Activated naive CD4-positive, alpha-beta T cell treated with anti-CD3 and anti-CD28 coated beads for 36 hours (primary cell): Measurements from ENCODE around the gene HOXC5. TPM values are rescaled to one million over a fixed set of nuclear protein-coding genes. Genes with fewer than 3 reads are reported as not detected.

ENCODE experiments used
- CTCF ChIA-PET: fragments of 350-600 bp; sonication (Branson Sonifier 250); formaldehyde crosslinking; loops from one replicate; lab custom pipeline; 2021; ENCODE audit warnings: antibody characterized with exemption; lab: Charles Lee
- DNase-seq: peaks from one replicate; pipeline ENCODE4 v3.0.0-alpha.2; 2020
- H3K27ac Mint-ChIP-seq: one replicate; pipeline ENCODE4 v1.8.0; 2021; ENCODE audit warnings: mild to moderate bottlenecking, mixed read lengths
- H3K27me3 Mint-ChIP-seq: one replicate; pipeline ENCODE4 v1.8.0; 2021; ENCODE audit warnings: low read depth, mixed read lengths
- H3K36me3 Mint-ChIP-seq: one replicate; pipeline ENCODE4 v1.8.0; 2021; ENCODE audit warnings: low read depth, mixed read lengths
- H3K4me1 Mint-ChIP-seq: one replicate; pipeline ENCODE4 v1.8.0; 2021; ENCODE audit warnings: low read depth, mixed read lengths
- H3K4me3 Mint-ChIP-seq: one replicate; pipeline ENCODE4 v1.8.0; 2021; ENCODE audit warnings: mild to moderate bottlenecking, moderate library complexity, mixed read lengths
- H3K9me3 Mint-ChIP-seq: one replicate; pipeline ENCODE4 v1.8.0; 2021; ENCODE audit warnings: mixed read lengths
- intact Hi-C: fragments of 100-400 bp; cut with micrococcal nuclease; formaldehyde crosslinking; loops from one replicate; pipeline ENCODE4 v1.15.1; 2023
- total RNA-seq, 2 experiments: library from RNA; stranded (reverse); gene quantifications; one replicate each; pipeline ENCODE4 v1.2.3, GENCODE V29; 2021

Gene HOXC5
- total RNA-seq, 2 experiments from 2014 or later, result not detected

DNA sequence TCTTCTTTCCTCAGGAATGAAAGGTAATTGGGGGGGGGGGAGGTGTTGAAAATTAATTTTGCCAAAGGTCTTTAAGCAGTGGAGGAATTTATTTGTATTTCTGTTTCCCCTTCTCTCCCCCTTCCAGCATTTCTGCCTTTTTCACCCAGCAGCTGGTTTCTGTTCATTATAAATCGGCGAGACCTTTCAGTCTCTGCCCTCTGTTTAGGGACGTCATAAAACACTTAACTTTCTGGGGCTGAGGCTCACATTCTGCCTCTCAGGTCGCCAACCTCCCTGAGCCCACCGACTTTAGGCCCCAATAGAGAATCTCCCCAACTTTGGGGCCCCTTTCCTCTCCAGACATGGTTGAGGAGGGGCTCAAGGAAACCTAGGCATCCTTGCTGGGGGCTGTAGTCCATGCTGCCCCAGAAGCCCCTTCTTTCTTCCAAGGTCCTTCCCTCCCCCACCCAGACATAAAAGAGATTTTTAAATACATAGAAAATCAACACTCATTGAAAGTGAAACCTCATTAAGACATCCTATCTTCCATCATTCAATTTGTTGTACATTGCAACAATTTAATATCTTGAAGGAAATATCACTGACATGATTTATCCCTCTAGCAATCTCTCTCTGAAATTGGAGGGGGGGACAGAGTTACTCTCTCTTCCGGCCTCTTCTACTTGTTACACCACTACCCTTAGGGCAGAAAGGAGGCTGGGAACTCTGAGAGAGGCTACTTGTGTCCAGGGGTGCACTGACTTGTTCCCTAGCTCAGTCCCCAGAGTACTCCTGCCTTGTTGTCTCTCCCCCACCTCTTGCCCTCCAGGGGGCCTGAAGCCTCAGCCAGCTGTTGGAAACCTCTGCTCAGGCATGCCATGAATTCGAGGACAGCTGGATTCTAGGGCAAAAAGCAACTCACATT, 7.1 kb upstream of the HOXC5 start:
- peaks cover 79% of the 10 kb centered on the region for H3K27me3 Mint-ChIP-seq
- DNase-seq, result no peak
- H3K4me3 Mint-ChIP-seq, result no peak overlapping the region
- no peaks in the 10 kb centered on the region for H3K9me3 Mint-ChIP-seq
- CTCF ChIA-PET, result interaction anchor here (1.1 to 1.2 kb wide), 2 partner anchors 20 to 29 kb away, joined by 3 to 4 read pairs; no protein-coding TSS in a partner anchor
- H3K4me1 Mint-ChIP-seq, result peaks cover 22% of the 10 kb centered on the region
- no peak overlapping the region for H3K27ac Mint-ChIP-seq
- no peaks in the 10 kb centered on the region for H3K36me3 Mint-ChIP-seq
- intact Hi-C loops, result no loop called here

DNA sequence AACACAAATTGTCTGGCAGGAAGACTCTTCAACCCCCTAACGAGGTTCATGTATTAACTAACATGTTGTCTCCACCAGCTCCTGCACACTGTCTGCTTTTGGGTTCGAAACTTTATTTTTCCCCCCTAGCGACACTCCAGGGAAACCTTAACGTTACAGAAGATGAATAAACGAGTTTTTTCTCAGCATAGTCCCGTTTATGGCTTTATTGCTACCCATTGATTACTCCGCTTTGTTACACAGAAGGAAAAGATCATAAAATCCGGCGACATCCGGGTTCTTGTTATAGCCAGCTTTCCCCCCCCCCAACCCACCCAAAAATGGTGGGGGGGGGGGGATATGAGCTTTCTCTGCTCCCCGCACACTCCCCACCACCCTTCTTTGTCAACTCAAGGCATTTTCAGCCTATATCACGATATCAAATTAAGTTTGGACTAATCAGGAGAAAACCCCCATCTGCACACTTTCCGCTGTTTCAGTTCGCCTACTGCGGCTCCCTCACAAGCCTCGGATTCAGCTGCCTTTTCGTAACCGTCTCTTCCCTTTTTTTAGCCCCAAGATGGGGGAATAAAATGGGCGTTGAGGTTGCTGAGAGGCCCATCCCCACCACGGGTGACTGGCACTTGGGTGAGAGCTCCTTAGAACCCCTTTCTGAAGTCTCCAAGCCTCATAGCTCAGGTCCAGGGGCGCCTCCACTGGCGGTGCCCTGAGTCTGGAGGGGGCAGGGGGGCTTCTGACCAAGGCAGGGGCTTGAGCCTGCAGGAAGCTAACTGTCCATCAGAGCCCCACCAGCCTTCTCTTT, 6.0 kb upstream of the HOXC5 start:
- H3K27ac Mint-ChIP-seq, result no peak overlapping the region
- CTCF ChIA-PET, result interaction anchor here (1.1 to 2.1 kb wide), 3 partner anchors 30 to 181 kb away, joined by 3 to 11 read pairs (median 4); no protein-coding TSS in a partner anchor
- H3K4me1 Mint-ChIP-seq, result peaks cover 21% of the 10 kb centered on the region
- intact Hi-C loops, result no loop called here
- no peak overlapping the region for H3K4me3 Mint-ChIP-seq
- H3K27me3 Mint-ChIP-seq, result peaks cover 81% of the 10 kb centered on the region
- no peak for DNase-seq
- no peaks in the 10 kb centered on the region for H3K36me3 Mint-ChIP-seq
- H3K9me3 Mint-ChIP-seq, result no peaks in the 10 kb centered on the region

DNA sequence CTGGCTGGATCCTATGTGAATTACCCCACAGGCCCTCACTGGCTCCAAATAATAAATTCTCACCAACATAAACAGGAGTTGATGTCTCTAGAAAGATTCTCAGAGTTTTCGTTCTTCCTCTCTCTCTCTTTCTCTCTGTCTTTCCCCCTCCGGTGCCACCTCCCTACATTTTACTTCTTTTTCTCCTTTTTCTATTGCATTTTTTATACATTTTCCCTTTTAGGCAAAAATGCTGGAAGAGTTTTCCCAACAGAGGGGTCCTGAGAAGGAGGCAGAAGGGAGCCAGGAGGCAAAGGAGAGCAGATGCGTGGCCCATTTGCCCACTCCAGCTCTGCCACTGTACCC, 5.4 kb upstream of the HOXC5 start:
- intact Hi-C loops, result no loop called here
- DNase-seq, result no peak
- no peaks in the 10 kb centered on the region for H3K36me3 Mint-ChIP-seq

DNA sequence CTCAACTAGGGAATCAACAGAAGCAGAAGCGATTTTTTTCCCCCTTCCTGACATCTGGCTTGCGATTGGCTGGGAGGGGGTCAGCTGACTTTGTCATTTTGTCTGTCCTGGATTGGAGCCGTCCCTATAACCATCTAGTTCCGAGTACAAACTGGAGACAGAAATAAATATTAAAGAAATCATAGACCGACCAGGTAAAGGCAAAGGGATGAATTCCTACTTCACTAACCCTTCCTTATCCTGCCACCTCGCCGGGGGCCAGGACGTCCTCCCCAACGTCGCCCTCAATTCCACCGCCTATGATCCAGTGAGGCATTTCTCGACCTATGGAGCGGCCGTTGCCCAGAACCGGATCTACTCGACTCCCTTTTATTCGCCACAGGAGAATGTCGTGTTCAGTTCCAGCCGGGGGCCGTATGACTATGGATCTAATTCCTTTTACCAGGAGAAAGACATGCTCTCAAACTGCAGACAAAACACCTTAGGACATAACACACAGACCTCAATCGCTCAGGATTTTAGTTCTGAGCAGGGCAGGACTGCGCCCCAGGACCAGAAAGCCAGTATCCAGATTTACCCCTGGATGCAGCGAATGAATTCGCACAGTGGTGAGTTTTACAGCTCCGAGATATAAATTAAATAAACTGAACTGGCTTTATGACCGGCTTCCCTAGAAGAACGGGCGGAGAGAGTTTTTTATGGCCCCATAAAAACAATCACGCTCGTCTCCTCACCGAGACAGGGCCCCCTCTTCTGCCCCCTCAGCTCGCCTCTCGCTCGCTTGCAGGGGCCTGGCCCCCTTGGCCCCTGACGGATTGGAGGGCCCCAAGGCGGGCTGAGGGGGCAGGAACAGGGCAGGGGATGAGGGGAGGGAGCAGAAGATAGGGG, 4.3 kb upstream of the HOXC5 start, which contains the start of gene HOXC6:
HOXC6 (plus strand) TSS at position 127 of the 888 bp plus-strand sequence; CDS start at position 209, 82 bp downstream.
- H3K36me3 Mint-ChIP-seq, result no peaks in the 10 kb centered on the region
- intact Hi-C loops, result no loop called here
- no peak within 1 kb of the TSS for H3K4me3 Mint-ChIP-seq
- peaks cover 28% of the 10 kb centered on the region for H3K4me1 Mint-ChIP-seq
- peaks cover 79% of the 10 kb centered on the region for H3K27me3 Mint-ChIP-seq
- no peaks in the 10 kb centered on the region for H3K9me3 Mint-ChIP-seq
- CTCF ChIA-PET, result interaction anchor here (1.1 to 2.1 kb wide), 5 partner anchors 13 to 186 kb away, joined by 3 to 11 read pairs (median 4); no protein-coding TSS in a partner anchor
- DNase-seq, result no peak
- no peak within 1 kb of the TSS for H3K27ac Mint-ChIP-seq

More for the DNA sequence above, 5.4 kb upstream of the HOXC5 start:
- H3K27me3 Mint-ChIP-seq, result peaks cover 80% of the 10 kb centered on the region
- no peak overlapping the region for H3K27ac Mint-ChIP-seq
- peaks cover 21% of the 10 kb centered on the region for H3K4me1 Mint-ChIP-seq
- CTCF ChIA-PET, result interaction anchor here (1.1 to 2.1 kb wide), 3 partner anchors 165 to 187 kb away, joined by 4 to 11 read pairs (median 4); no protein-coding TSS in a partner anchor
- H3K4me3 Mint-ChIP-seq, result no peak overlapping the region
- H3K9me3 Mint-ChIP-seq, result no peaks in the 10 kb centered on the region

DNA sequence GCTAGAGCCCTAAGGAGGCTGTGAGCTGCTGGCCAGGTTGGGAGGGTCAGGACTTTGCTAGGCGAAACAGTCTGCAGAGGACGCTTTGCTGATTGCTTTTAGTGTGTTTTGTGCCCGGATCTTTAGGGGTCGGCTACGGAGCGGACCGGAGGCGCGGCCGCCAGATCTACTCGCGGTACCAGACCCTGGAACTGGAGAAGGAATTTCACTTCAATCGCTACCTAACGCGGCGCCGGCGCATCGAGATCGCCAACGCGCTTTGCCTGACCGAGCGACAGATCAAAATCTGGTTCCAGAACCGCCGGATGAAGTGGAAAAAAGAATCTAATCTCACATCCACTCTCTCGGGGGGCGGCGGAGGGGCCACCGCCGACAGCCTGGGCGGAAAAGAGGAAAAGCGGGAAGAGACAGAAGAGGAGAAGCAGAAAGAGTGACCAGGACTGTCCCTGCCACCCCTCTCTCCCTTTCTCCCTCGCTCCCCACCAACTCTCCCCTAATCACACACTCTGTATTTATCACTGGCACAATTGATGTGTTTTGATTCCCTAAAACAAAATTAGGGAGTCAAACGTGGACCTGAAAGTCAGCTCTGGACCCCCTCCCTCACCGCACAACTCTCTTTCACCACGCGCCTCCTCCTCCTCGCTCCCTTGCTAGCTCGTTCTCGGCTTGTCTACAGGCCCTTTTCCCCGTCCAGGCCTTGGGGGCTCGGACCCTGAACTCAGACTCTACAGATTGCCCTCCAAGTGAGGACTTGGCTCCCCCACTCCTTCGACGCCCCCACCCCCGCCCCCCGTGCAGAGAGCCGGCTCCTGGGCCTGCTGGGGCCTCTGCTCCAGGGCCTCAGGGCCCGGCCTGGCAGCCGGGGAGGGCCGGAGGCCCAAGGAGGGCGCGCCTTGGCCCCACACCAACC, 3.1 kb upstream of the HOXC5 start:
- no peak overlapping the region for H3K27ac Mint-ChIP-seq
- H3K27me3 Mint-ChIP-seq, result peaks cover 76% of the 10 kb centered on the region
- CTCF ChIA-PET, result interaction anchor here (0.7 to 5.2 kb wide), 6 partner anchors 21 to 176 kb away, joined by 3 to 113 read pairs (median 4); partner anchors contain the start of genes HOXC8 and SMUG1
- intact Hi-C loops, result loop anchor here (5.0 kb wide), 1 partner anchor 53 kb away; no protein-coding TSS in a partner anchor
- no peak for DNase-seq
- no peaks in the 10 kb centered on the region for H3K9me3 Mint-ChIP-seq
- no peaks in the 10 kb centered on the region for H3K36me3 Mint-ChIP-seq
- H3K4me1 Mint-ChIP-seq, result peaks cover 31% of the 10 kb centered on the region
- H3K4me3 Mint-ChIP-seq, result no peak overlapping the region

DNA sequence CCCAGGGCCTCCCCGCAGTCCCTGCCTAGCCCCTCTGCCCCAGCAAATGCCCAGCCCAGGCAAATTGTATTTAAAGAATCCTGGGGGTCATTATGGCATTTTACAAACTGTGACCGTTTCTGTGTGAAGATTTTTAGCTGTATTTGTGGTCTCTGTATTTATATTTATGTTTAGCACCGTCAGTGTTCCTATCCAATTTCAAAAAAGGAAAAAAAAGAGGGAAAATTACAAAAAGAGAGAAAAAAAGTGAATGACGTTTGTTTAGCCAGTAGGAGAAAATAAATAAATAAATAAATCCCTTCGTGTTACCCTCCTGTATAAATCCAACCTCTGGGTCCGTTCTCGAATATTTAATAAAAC, 2.4 kb upstream of the HOXC5 start:
- no peak overlapping the region for H3K27ac Mint-ChIP-seq
- H3K36me3 Mint-ChIP-seq, result no peaks in the 10 kb centered on the region
- H3K4me1 Mint-ChIP-seq, result peaks cover 33% of the 10 kb centered on the region
- peaks cover 79% of the 10 kb centered on the region for H3K27me3 Mint-ChIP-seq
- H3K4me3 Mint-ChIP-seq, result no peak overlapping the region
- intact Hi-C loops, result loop anchor here (5.0 kb wide), 1 partner anchor 52 kb away; no protein-coding TSS in a partner anchor
- CTCF ChIA-PET, result interaction anchor here (0.7 to 5.2 kb wide), 5 partner anchors 22 to 170 kb away, joined by 3 to 113 read pairs (median 24); partner anchors contain the start of genes HOXC8 and SMUG1
- DNase-seq, result no peak
- no peaks in the 10 kb centered on the region for H3K9me3 Mint-ChIP-seq

DNA sequence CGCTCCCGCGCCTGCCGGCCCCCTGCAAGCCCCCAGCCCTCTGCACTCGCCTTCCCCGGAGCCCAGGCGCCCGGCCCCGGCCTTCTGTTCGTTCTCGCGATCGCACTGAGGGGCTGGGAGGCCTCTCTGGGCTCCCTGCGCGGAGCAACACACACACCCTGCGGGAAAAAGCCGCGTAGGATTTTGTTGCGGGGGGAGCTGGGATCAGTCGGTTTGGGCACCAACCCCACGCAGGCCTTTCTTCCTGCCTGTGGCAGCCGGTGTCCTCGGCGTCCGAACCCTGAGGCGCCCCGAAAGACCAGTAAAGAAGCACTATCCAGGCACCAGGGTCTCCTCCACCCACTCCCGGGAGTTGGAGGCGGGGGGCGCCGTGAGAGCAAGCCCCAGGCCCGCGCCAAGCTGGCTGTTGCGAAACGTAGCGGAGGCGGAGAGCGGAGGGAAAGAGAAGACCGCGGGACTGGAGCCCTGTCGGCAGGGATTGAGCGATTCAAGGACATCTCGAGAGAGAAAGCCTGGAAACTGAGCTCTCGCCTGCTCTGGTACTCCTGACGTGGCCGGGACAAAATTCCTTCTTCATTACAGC, 1.9 kb upstream of the HOXC5 start:
- CTCF ChIA-PET, result interaction anchor here (0.6 to 5.2 kb wide), 10 partner anchors 15 to 177 kb away, joined by 3 to 113 read pairs (median 12); partner anchors contain the start of genes HOXC10, HOXC8 and SMUG1
- no peaks in the 10 kb centered on the region for H3K9me3 Mint-ChIP-seq
- DNase-seq, result no peak
- H3K27ac Mint-ChIP-seq, result no peak overlapping the region
- H3K4me1 Mint-ChIP-seq, result peaks cover 33% of the 10 kb centered on the region
- H3K36me3 Mint-ChIP-seq, result no peaks in the 10 kb centered on the region
- no peak overlapping the region for H3K4me3 Mint-ChIP-seq
- H3K27me3 Mint-ChIP-seq, result peaks cover 78% of the 10 kb centered on the region
- intact Hi-C loops, result loop anchor here (5.0 kb wide), 1 partner anchor 51 kb away; no protein-coding TSS in a partner anchor

DNA sequence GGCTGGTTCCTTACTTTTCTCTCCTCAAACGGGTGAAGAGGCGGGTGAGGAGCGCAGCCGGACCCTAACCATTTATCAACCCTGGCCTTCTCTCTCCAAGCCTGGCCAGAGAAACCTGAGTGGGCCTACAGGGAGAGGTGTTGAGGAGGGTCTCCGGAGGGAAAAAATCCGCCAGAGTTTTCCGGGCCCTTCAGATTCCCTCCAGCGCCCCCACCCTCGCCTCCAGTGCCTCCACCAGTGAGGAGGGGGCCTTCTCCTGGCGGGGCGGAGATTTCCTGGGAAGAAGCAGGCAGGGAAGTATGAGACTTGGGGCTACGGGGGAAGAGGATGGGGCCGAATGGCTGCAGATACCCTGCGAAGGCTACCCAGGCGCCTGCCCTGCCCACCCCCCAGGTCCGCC, 1.4 kb upstream of the HOXC5 start:
- CTCF ChIA-PET, result interaction anchor here (0.9 to 5.2 kb wide), 16 partner anchors 8 to 177 kb away, joined by 3 to 113 read pairs (median 10); partner anchors contain the start of genes HOXC10, HOXC8 and SMUG1
- intact Hi-C loops, result loop anchor here (5.0 kb wide), 1 partner anchor 51 kb away; no protein-coding TSS in a partner anchor
- Mint-ChIP-seq H3K27ac (no peak overlapping the region), H3K27me3 (peaks cover 77% of the 10 kb centered on the region), H3K9me3 (no peaks in the 10 kb centered on the region), H3K4me1 (peaks cover 33% of the 10 kb centered on the region), H3K36me3 (no peaks in the 10 kb centered on the region), H3K4me3 (no peak overlapping the region)
- DNase-seq, result no peak

DNA sequence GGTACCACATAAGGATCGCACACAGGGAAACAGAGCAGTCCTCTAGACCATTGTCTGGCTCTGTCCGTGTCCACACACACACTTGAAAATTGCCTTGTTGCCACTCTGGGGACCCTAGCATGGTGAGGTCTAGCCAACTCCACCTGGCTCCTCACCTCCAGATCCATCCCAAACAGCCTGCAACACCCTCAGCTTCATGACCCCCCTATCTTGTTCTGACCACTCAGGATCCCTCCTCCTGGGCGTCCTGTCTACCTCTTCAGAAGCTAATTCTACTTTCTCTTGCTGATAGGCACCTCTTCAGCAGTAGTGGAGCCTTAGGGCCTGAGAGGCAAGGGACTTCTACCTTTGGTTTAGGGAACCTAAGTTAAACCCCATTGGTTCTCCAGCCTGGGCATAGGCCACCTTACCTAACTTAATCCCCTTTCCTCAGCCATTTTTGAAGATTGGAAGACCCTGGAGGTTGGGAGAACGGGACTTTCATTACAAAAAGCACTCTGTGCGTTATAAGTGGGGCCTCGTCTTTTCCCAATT, 697 bp upstream of the HOXC5 start:
- no peaks in the 10 kb centered on the region for H3K36me3 Mint-ChIP-seq
- no peaks in the 10 kb centered on the region for H3K9me3 Mint-ChIP-seq
- peaks cover 75% of the 10 kb centered on the region for H3K27me3 Mint-ChIP-seq
- no peak overlapping the region for H3K4me3 Mint-ChIP-seq
- intact Hi-C loops, result loop anchor here (1.0 to 5.0 kb wide), 7 partner anchors 26 to 175 kb away; no protein-coding TSS in a partner anchor
- CTCF ChIA-PET, result interaction anchor here (0.6 to 5.2 kb wide), 37 partner anchors 8 to 276 kb away, joined by 3 to 113 read pairs (median 6); partner anchors contain the start of genes HOXC10, HOXC4, HOXC8 and SMUG1
- DNase-seq, result no peak
- H3K27ac Mint-ChIP-seq, result no peak overlapping the region
- peaks cover 30% of the 10 kb centered on the region for H3K4me1 Mint-ChIP-seq
